Inflammatory macrophage treated with lipopolysaccharide for 1 hour (primary cell): ENCODE data around the gene SEMG2.

ENCODE experiments used
- DNase-seq, 2 donors: peaks; one replicate each; pipeline ENCODE4 v3.0.0-alpha.2; 2020 to 2022

The SEMG2 gene

DNA sequence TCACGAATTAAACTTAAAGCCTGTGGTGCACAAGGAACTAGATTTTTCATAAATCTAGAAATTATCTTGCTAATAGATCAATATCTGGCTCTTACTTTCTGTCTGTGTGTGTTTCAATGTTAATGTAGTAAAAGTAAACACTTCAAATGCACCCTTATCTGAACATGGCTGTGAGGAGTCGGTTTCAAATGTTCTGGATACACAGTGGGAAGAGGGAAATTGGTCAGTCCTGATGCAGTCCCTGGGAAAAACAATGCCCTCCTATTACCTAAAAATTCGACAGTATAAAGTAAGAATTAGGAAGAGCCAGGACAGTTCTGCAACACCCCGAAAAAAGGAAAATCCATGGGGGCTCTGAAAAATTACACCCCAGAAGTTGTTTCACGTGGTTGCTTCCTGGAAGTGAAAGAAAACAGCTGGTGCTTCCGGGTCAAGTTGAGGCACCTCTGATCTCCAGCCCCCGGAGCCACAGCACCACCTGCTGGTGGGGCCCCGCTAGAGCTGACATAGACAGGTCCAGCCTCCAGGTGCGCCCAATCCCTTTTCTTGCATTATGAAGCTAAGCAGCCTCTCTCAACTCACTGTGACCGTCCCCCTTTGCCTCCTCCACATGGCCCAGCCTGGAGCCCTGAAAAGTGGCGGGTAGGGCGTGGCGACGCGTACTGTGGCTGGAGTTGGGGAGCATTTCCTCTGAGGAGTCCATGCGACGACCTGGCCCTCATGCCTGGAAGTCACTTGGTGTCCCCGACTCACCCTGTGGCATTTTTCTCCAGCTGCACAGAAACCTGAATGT is 8.3 kb downstream of the SEMG2 start:
- DNase-seq: peak in 1 of 2 donors; percentile 56

- DNase-seq: no peak
Observed at GRCh38 chr20:45230631-45231030, 9.5 kb downstream of the SEMG2 start.

GRCh38 chr20:45235995-45236394 is 14.8 kb downstream of the SEMG2 start:
- DNase-seq: peak in 1 of 2 donors; percentile 15

DNA sequence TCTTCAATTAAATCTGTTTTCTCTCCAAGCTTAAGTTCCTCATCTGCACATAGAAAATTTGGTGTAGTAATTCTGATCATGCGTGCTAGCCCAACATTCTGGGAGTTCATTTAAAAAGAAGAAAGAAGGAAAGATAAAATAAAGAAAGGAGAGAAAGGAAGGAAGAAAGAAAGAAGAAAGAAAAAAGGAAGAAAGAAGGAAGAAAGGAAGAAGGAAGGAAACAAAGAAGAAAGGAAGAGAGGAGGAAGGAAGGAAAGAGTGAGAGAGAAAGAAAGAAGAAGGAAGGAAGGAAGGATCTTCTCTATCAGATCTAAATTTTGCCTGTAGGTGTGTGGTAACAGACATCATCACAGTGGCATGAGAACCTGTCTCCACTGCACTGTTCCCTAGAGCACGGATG is 17.0 kb downstream of the SEMG2 start:
- DNase-seq: no peak

GRCh38 chr20:45246109-45246508 is 24.9 kb downstream of the SEMG2 start:
- DNase-seq: no peak

DNA sequence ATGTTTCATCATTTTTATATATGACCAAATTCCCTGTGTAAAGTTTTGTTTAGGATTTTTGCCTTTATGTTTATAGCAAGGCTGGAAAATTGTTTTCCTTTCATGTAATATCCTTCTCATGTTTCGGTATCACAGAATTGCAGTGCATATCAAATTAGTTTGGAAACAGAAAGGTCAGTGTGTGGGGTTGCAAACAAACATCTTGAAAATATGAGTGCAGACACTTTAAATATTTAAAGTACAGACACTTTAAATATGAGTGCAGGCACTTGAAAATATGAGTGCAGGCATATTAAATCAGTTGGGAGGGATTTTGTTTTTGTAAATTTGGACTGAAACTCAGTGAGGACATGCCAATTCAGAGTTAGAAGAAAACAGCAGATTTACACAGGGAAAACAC is 26.7 kb downstream of the SEMG2 start:
- DNase-seq: no peak

DNA sequence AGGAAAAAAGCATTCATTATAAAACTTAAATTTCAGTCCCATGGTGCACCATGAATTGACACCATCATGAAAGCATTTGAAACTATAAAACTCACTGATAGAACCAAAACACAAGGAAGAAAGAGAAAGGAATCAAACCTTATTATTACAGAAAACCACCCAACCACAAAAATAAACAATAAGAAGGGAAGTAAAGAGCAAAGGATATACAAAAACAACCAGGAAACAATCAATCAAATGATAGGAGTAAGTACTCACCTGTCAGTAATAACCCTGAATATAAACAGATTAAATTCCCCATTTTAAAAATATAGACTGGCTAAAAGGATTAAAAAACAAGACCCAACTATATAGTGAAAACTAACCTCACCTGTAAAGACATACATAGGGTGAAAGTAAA is 27.4 kb downstream of the SEMG2 start:
- DNase-seq: no peak

GRCh38 chr20:45251884-45252560 is 30.8 kb downstream of the SEMG2 start:
- no peak for DNase-seq

DNA sequence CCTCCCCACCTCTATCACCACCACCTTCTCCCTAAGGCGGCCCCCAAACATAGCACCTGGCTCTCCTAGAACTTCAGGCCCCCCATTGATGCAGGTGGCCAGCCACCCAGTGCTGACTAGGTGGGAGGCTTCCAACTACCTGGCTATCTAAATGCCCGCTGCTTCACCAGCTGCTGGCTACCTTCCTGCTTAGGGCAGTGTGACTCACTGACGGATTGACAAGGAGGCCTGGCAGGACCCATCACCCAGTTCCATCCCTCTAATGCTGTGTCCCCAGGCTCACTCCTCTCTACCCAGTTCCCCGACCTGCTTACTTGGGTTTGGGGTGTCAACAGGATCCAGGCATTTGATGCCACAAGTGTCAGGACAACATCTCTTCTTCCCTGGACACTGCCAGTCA is 32.1 kb downstream of the SEMG2 start:
- no peak for DNase-seq

- DNase-seq: peak; percentile 89 to 98
Observed at GRCh38 chr20:45254383-45255262, 33.5 kb downstream of the SEMG2 start, which contains the start of gene SLPI. SLPI (minus strand) TSS chr20:45254564; CDS start chr20:45254543, 21 bp downstream.

- DNase-seq: no peak
Observed at GRCh38 chr20:45257161-45257560, 36.0 kb downstream of the SEMG2 start.

- DNase-seq: no peak
Observed at GRCh38 chr20:45257711-45258110, 36.5 kb downstream of the SEMG2 start.

DNA sequence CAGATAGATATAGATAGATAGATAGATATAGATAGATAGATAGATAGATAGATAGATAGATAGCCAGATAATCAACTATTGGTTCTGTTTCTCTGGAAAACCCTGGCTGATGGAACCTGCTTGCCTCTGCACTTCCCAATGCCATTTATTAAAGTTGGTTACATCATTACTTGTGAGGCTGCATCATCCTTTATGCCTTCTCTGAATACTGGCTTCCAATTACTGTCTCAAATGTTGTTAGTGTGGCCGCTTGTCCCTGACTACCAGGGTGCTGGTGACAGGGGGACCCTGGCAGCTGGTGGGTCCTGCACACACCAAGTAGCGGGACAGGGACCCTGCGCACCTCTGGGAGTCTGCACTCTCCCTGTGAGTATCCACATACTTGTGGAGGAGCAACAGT is 37.1 kb downstream of the SEMG2 start:
- no peak for DNase-seq

DNA sequence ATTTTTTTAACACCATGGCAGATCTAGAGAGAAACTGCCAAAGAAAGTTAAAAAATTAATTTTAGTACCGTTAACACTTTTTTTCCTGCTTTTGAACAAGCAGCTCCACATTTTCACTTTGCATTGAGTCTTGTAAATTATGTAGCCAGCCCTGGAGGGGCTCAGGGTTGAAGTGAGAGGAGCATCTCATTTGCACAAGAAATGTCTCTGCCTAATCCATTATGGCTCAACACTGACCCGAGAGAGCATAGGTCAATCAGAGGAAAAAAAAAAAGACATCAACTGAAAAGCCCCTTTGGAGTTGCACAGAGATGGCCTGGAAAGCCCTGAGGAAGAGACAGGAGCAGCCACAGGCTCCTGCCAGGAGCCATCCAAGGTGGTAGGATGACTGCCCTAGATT is 37.5 kb downstream of the SEMG2 start:
- DNase-seq: no peak

DNA sequence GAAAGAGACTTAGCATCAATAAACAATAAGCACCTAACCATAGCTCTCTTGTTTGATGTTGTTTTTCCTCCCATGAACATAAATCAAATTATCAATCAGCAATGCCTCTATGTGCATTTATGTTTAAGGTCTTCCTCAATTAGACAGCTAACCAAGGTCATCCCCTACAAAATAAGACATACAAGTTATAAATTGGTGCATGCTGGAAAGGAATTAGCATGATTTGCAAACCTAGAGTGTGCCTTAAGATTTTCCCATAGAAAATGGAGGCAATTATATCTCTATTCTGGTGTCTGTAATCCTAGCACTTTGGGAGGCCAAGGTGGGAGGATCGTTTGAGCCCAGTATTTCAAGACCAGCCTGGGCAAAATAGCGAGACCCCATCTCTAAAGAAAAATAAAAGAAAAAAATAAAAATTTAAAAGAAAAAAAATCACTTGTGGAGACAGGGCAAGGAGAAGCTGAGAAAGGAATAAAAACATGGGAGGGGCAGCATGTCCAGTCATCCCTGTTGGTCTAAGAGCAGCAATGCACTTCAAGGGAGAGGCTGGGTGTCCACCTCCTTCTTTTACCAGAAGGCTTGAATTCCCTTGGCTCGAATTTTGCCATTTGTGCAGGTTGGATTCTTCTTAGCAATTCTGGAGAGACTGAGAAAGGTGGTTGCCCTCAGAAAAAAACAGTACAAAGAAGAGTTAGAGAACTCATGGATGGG is 42.5 kb downstream of the SEMG2 start:
- no peak for DNase-seq

DNA sequence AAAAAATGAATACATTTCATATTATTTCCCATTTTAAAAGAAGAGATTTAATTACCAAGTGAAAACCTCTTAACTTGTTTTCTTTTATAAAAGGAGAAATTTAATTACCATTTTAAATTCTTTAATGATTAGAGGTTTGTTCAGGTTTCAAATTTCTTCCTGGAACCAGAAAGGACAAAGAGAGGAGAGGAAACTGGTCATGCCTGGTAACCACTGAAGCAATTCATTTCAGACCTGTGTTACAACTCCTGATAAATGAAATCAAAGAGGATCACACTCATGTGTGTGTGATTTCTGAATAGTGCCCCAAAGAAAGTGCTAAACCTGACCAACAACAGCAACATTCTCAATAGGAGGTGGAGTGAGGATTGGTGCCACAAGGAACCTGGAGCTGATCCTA is 45.8 kb downstream of the SEMG2 start:
- no peak for DNase-seq

DNA sequence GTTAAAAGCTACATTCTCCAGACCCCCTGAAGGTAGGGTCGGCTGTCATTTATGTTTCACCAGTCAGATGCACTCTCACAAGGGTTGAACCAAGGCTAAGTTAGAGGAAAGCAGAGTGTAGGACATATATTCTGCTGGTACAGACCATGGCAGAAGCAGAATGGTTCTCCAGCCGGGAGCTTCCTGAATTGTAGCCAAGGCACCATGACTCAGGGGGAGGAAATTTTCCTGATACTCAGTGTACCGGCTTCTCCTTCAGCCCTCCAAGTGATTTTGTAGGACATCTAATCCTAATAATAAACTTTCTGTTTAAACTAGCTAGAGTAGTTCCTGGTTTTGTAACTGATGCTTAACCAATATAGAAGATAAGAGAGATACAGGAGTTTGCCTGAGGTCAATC is 47.4 kb downstream of the SEMG2 start:
- no peak for DNase-seq

DNA sequence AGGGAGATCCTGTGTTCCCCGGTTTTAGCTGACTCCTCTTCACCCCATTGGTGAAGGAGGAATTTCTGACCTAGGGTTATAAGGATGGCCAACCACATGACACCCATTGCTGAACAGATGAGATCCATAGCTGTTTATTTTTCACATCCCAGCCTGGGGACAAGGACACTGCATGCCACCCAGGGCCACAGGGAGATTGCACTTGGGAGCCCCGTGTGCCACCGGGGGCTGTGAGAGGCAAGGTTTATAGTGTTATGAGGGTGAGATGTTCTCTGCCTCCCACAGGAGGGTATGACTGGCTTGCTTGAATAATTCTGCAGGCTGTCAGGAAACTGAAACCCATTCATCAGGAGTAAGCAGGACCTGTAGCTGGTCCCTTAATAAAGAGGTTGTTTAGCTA is 47.9 kb downstream of the SEMG2 start:
- DNase-seq: no peak

GRCh38 chr20:45269754-45270270 is 48.6 kb downstream of the SEMG2 start:
- DNase-seq: no peak
